HG03045 (cell line): ENCODE data around the gene PEAK1.

Source experiments
- ATAC-seq: cut with Tn5 transposase; IDR thresholded peaks from one replicate; pipeline ENCODE4 v1.9.1; 2021; ENCODE audit warnings: mild to moderate bottlenecking, moderate library complexity; ENCODE audit not compliant: unreplicated experiment

PEAK1 gene

DNA sequence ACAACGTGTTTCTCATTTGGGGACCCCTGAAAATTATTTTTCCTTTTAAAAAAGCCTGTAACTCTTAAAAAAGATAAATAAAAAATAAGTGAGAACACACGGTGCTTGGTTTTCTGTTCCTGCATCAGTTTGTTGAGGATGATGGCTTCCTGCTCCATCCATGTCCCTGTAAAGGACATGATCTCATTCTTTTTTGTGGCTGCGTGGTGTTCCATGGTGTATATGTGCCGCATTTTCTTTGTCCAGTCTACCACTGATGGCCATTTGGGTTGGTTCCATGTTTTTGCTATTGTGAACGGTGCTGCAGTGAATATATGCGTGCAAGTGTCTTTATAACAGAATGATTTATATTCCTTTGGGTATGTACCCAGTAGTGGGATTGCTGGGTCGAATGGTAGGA lies 351.3 kb downstream of the PEAK1 start:
- no peak for ATAC-seq

DNA sequence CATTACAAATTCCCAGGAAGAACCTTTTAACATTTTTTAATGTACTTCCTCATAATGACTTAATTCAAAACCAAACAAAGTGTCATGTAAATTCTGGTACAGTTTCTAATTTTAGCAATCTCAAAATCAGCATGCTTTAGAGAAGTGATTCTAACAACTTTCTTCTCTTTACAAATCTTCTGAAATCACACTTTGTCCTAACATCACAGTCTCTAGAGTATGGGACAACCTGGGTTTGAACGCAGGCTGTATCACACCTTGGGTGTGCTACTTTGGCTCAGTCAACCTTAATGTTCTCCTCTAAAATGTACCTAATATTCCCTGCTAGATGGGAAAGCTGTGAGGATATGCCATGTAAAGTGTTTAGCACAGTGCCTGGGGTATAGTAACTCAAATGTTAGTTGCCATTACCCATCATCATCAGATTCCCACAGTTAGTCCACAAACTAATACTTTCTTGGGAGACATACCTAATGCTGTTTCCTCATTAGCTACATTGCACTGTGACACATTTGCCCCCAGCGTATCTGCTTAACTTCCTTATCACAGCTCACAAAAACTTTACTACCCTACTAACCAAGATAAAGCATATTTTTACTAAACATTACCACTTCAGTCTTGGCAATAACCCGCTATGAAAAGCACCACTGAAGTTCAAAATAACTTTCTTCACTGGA lies 352.1 kb downstream of the PEAK1 start:
- no peak for ATAC-seq

DNA sequence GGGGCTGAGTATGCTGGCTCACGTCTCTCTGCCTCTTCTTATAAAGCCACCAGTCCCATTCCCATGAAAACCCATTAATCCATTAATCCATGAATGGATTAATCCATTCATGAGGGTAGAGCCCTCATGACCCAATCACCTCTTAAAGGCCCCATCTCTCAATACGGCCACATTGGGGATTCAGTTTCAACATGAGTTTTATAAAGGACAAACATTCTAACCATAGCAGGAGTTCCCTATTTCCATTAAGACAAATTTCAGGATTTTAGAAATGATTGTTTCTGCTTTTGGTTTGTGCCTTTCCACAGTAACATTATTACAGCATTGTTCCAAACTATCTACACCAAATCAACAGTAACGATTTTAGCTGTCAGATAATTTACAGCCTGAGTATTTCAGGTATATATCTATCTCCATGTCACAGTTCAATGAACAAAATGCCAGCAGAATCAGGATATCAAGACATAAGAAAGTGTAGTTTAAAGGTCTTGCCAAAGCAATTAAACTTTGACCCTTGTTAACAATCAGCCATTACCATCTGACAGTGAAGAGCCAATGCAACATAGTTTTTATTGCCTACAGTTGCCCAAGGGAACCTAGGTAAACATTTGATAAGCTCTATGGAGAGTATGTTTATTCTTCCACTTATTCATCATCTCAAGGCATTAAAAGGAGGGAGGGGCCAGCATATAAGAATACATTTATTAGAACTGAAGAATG lies 352.8 kb downstream of the PEAK1 start:
- no peak for ATAC-seq

DNA sequence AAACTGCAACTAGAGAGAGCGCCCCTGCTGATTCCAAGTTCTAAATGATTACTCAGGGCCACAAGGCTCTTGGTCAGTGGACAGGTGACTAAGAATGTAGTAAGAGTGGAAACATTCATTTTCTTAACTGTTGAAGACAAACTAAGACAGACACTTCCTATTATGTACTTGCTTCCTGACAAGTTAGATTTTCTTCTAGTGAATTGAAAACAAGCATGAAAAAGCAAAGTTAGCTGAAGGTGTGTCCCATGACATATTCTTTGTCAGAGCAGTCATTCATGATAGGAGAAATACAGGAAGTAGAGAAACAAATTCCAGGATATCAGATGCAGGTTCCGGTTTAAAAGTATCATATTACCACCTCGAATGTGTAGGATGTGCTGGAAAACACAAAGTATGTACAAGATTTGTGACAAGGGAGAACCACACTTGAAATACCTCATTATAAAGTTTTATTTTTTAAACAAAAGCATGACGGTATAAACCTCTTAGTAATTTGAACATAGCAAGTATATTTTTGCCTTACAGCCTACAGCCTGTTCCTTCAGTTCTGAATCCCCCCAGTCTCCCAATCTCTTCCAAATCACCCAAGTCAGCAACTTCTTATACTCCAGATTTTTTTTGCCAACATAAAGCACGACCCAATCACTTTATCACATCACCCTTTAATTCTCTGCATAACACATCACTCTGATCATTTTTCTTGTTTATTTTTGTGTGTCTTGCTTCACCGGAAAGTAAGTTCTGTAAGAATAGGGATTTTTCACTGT lies 355.2 kb downstream of the PEAK1 start:
- ATAC-seq, result no peak

DNA sequence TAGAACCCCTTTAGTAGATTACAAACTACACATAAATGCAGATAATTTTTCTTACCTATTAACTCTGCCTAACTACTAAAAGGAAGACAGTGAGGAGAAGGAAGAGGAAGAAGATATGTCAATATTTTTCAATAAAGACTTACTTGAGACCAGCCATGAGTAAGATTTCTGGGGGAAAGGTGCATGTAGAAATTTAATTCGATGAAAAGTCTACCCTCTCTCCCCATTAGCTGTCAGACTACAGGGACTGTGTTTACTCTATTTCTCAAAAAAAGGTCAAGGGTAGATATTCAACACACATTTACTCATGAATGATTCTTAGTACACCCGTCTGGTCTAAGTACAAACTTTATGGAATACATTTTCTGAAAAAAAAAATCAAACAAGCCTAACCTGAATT lies 355.8 kb downstream of the PEAK1 start:
- no peak for ATAC-seq

DNA sequence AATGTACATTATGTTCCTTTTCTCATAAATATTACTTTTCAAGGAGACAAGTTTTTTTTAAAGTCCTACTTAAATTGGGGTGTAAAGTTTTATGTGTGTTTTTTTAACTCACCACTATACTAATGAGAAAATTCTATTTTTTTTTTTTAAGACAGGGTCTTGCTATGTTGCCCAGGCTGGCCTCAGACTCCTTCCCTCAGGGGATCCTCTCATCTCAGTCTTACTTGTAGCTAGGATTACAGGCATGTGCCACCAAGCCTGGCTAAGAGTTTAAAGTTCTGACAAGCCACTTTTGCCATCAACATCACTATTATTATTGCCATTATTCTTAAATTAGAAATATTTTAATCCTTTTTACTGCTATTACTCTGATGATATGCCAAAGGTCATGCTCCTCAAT lies 356.7 kb downstream of the PEAK1 start:
- no peak for ATAC-seq

DNA sequence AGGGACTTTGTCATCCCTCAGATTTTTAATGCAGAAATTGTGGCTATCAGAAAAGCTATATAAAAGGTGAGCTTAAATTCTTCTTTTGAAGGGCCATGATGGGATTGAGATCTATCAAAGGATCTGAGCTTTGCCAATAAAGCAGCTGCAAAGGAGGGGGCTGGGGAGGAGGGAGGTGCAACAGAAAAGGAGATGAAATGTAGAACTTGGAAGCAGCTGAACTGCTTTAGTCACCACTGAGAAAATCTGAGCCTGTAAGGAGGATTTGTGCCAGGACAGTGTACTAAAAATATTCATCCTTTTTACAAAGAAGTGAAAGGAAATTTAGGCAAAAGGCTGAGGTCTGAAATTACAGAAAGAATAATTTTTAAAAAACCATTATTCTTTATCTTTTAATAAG lies 359.4 kb downstream of the PEAK1 start:
- no peak for ATAC-seq

DNA sequence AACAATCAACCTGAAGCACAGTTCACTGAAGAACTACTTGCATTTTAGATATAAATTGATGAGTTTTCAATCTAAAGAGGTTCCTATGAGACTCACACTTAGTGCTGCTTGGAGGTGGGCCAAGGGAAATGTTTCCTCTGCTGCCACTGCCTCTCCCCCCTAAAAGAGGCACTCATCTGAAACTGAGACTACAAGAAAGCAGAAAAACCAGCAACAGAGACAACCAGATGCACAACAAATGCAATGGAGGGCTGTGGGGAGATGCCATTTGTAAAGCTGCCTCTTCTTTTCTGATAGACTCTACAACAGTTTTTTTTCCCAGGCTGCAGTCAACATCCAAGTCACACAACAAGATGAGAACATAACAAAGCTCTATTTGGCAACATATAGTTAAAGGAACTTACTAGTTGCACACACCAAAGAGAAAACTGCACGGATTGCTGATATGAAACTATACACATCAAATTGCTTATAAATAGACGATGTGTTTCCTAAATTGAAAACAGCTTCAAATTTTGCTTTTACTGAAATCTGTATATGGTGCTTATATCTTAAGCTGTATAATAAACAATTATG lies 360.0 kb downstream of the PEAK1 start:
- ATAC-seq, result no peak

DNA sequence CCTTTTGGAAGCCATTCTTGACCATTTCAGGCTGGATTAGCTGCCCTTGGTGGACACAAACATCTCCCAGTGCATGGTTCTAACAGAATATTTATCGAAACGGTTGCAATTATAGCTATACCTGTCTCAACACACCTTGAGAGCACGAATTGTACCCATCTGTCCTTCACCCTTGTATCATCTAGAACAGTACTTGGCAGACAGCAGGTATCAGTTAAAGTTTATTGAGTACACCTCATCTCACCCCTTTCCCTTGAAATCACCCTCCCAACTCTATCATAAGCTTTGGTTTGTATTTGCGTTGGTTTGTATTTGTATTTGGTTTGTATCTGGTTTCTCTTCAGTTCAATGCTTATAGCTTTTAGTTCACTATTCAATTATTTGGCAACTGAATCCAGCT lies 361.4 kb downstream of the PEAK1 start:
- ATAC-seq, result no peak

DNA sequence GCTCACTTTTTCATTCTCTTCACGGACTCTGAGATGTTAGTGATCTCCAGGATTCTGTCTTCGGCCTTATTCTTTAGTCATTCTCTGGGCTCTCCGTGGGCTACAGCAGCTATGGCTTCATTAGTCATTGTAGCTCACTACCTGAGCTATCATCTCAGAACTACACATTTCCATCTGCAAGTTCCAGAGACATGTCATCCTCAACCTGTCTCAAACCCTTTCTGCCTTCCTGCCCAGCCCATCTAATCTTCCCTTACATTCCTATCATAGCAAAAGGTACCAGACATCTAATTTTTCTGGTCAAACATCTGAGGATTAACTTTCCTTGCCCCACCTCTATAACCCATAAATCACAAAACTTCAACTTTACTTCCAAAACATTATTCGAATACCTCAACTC lies 362.2 kb downstream of the PEAK1 start:
- no peak for ATAC-seq

DNA sequence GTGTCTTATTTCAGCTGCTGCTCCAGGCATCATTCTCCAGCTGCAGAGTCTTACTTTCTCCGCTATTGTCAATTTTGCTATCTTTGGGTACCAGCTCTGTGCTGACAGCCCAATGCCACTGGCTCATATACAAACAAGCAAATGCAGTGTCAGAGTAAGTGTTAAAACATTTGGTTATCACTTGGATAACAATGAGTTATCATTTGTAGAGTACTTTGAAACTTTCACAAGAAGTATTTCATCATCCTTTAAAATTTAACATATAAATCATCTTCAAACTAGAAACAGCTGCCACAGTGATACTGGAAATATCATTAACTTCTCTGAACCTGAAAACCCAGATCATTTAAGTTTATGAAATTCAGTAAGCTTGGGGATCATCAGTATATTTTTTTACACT lies 362.8 kb downstream of the PEAK1 start:
- ATAC-seq, result no peak

DNA sequence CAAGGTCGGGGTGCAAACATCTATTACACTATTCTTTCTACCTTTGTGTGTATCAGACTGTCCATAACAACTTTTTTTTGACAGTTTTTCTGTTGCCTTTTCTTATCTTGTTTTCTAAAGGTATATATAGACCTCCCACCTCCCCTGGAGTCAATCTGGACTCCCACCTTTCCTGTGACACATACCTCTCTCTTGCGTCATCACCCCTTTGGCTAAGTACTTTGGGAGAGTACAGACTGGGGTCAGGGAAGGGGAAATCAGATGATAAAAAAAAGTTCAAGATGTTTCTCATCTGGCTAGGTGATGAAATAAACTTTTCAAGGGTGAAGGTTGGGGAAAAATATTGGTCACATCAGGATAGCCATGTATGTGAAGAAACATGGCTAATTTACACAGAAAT lies 366.2 kb downstream of the PEAK1 start:
- ATAC-seq, result no peak

DNA sequence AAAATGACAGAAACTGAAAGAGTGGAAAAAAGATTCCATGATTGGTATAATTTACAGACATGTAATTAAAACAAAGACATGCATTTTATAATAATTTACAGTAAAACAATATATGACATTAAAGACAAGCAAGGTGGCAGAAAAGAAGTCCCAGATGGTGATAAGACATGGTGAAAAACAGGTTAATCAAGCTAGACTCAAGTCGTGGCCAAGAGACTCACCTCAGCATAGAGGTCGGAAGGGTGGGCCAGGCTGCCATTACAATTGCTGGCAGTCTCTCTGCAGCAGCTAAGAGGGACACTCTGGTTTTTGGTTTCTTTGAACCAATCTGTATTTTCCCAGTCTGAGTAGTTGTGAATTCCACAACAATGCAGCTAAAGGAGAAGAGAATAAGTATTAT lies 367.3 kb downstream of the PEAK1 start:
- no peak for ATAC-seq
